ENCODE data around the gene GLIS1.

The GLIS1 gene

GRCh38 chr1:53725238-53725689 is 13.7 kb downstream of the GLIS1 start:
- H3K4me1 ChIP-seq (ENCODE audit: control insufficient read depth, low read length), result no peaks in the 10 kb centered on the region

GRCh38 chr1:53722025-53722424 is 16.9 kb downstream of the GLIS1 start:
- H3K9me2 ChIP-seq (replicated peaks; ENCODE audit: control insufficient read depth, low read length), result no peaks in the 10 kb centered on the region
- no peaks in the 10 kb centered on the region for H3K79me2 ChIP-seq (ENCODE audit: control insufficient read depth, low read length)
- TF ChIP-seq EZH2phosphoT487 (IDR thresholded peaks at IDR 0.05; ENCODE audit: borderline replicate concordance, low read length) (no peak), CTCF (IDR thresholded peaks at IDR 0.05; ENCODE audit: low read depth, low read length, poor library complexity, severe bottlenecking) (no peak)

More at GRCh38 chr1:53725238-53725689, 13.7 kb downstream of the GLIS1 start:
- Histone ChIP-seq H4K20me1 (ENCODE audit: control insufficient read depth, insufficient read depth, low read depth, low read length) (no peaks in the 10 kb centered on the region), H3K9me3 (ENCODE audit: control insufficient read depth, insufficient read depth, low read length) (no peaks in the 10 kb centered on the region), H3K36me3 (ENCODE audit: control insufficient read depth, low read length) (no peaks in the 10 kb centered on the region), H3K4me2 (ENCODE audit: low read length) (no peak overlapping the region), H3K4me3 (ENCODE audit: low read length) (no peak overlapping the region), H3K27ac (ENCODE audit: low read depth, low read length) (no peak overlapping the region), H3K27me3 (ENCODE audit: control insufficient read depth, low read length) (peaks cover 11% of the 10 kb centered on the region), H3K9me2 (replicated peaks; ENCODE audit: control insufficient read depth, low read length) (no peaks in the 10 kb centered on the region), H3K79me2 (ENCODE audit: control insufficient read depth, low read length) (no peaks in the 10 kb centered on the region), H3F3A (ENCODE audit: control insufficient read depth, insufficient read depth) (no peaks in the 10 kb centered on the region)
- TF ChIP-seq CTCF (IDR thresholded peaks at IDR 0.05; ENCODE audit: low read depth, low read length, poor library complexity, severe bottlenecking) (no peak), EZH2phosphoT487 (IDR thresholded peaks at IDR 0.05; ENCODE audit: borderline replicate concordance, low read length) (no peak)

GRCh38 chr1:53721088-53721487 is 17.9 kb downstream of the GLIS1 start:
- Histone ChIP-seq H3K4me3 (ENCODE audit: low read length) (no peak overlapping the region), H3K27me3 (ENCODE audit: control insufficient read depth, low read length) (peaks cover 20% of the 10 kb centered on the region), H3K9me3 (ENCODE audit: control insufficient read depth, insufficient read depth, low read length) (no peaks in the 10 kb centered on the region), H3K4me2 (ENCODE audit: low read length) (no peak overlapping the region), H3K27ac (ENCODE audit: low read depth, low read length) (no peak overlapping the region), H3F3A (ENCODE audit: control insufficient read depth, insufficient read depth) (no peaks in the 10 kb centered on the region), H3K9me2 (replicated peaks; ENCODE audit: control insufficient read depth, low read length) (no peaks in the 10 kb centered on the region), H3K4me1 (ENCODE audit: control insufficient read depth, low read length) (no peaks in the 10 kb centered on the region), H3K36me3 (ENCODE audit: control insufficient read depth, low read length) (no peaks in the 10 kb centered on the region), H3K79me2 (ENCODE audit: control insufficient read depth, low read length) (no peaks in the 10 kb centered on the region), H4K20me1 (ENCODE audit: control insufficient read depth, insufficient read depth, low read depth, low read length) (no peaks in the 10 kb centered on the region)
- TF ChIP-seq CTCF (IDR thresholded peaks at IDR 0.05; ENCODE audit: low read depth, low read length, poor library complexity, severe bottlenecking) (no peak), EZH2phosphoT487 (IDR thresholded peaks at IDR 0.05; ENCODE audit: borderline replicate concordance, low read length) (no peak)

More at GRCh38 chr1:53722025-53722424, 16.9 kb downstream of the GLIS1 start:
- peaks cover 20% of the 10 kb centered on the region for H3K27me3 ChIP-seq (ENCODE audit: control insufficient read depth, low read length)
- H3K4me3 ChIP-seq (ENCODE audit: low read length), result no peak overlapping the region
- H3K4me1 ChIP-seq (ENCODE audit: control insufficient read depth, low read length), result no peaks in the 10 kb centered on the region
- no peaks in the 10 kb centered on the region for H4K20me1 ChIP-seq (ENCODE audit: control insufficient read depth, insufficient read depth, low read depth, low read length)
- H3K4me2 ChIP-seq (ENCODE audit: low read length), result no peak overlapping the region
- no peaks in the 10 kb centered on the region for H3K36me3 ChIP-seq (ENCODE audit: control insufficient read depth, low read length)
- H3F3A ChIP-seq (ENCODE audit: control insufficient read depth, insufficient read depth), result no peaks in the 10 kb centered on the region
- H3K9me3 ChIP-seq (ENCODE audit: control insufficient read depth, insufficient read depth, low read length), result no peaks in the 10 kb centered on the region
- no peak overlapping the region for H3K27ac ChIP-seq (ENCODE audit: low read depth, low read length)

Data from DOHH2 (cell line).